ENCODE results near the gene LIPT1. TPM values are rescaled to one million over a fixed set of nuclear protein-coding genes. Genes with fewer than 3 reads are reported as not detected.

LIPT1 gene
- total RNA-seq, 1 donor from 2014 or later, result not detected

- Histone ChIP-seq H3K4me3 (peak within 1 kb of the TSS; percentile 80 to 95), H3K4me1 (peaks cover 0 to 4% of the 10 kb centered on the region in 2 donors), H3K27ac (peak within 1 kb of the TSS; percentile 71 to 86), H3K36me3 (no peaks in the 10 kb centered on the region), H3K27me3 (no peaks in the 10 kb centered on the region), H3K9me3 (no peaks in the 10 kb centered on the region)
- peak; percentile 74 to 96 for DNase-seq (ENCODE audit: low spot score in 2 of 2)
- intact Hi-C loops (cut with DNase I), result loop anchor here (1.0 kb wide), 2 partner anchors 13 to 40 kb away; partner anchors contain the start of genes LIPT1, MITD1, MRPL30 and TSGA10
- TF ChIP-seq CTCF (IDR thresholded peaks at IDR 0.05), result no peak
Observed at GRCh38 chr2:99141110-99142108, 13.4 kb upstream of the LIPT1 start, which contains the start of gene C2orf15. C2orf15 (plus strand) TSS chr2:99141707; CDS start chr2:99150559, 8,852 bp downstream.

GRCh38 chr2:99150706-99151105, 4.1 kb upstream of the LIPT1 start:
- Histone ChIP-seq H3K4me1 (peaks cover 0 to 5% of the 10 kb centered on the region in 2 donors), H3K27me3 (no peaks in the 10 kb centered on the region), H3K36me3 (no peaks in the 10 kb centered on the region), H3K27ac (no peak overlapping the region), H3K9me3 (no peaks in the 10 kb centered on the region), H3K4me3 (no peak overlapping the region)
- intact Hi-C loops (cut with DNase I), result loop anchor here (5.0 to 10.0 kb wide), 4 partner anchors 342 to 1486 kb away; partner anchors contain the start of genes ACTR1B, C2orf92, COA5 and REV1
- no peak for TF ChIP-seq CTCF (IDR thresholded peaks at IDR 0.05)
- no peak for DNase-seq (ENCODE audit: low spot score in 2 of 2)

- no peak for DNase-seq (ENCODE audit: low spot score in 2 of 2)
- peaks cover under 1 to 9% of the 10 kb centered on the region in 2 donors for H3K36me3 ChIP-seq
- no peak for TF ChIP-seq CTCF (IDR thresholded peaks at IDR 0.05)
- H3K27ac ChIP-seq, result no peak overlapping the region
- intact Hi-C loops (cut with DNase I), result loop anchor here (5.0 to 10.0 kb wide), 4 partner anchors 340 to 1488 kb away; partner anchors contain the start of genes ACTR1B, C2orf92, COA5 and REV1
- H3K4me1 ChIP-seq, result peaks cover 0 to 13% of the 10 kb centered on the region in 2 donors
- no peak overlapping the region for H3K4me3 ChIP-seq
- no peaks in the 10 kb centered on the region for H3K27me3 ChIP-seq
- no peaks in the 10 kb centered on the region for H3K9me3 ChIP-seq
Observed at GRCh38 chr2:99152199-99152895, 2.4 kb upstream of the LIPT1 start.

- peak overlapping the region; percentile 83 to 84 for H3K27ac ChIP-seq
- H3K27me3 ChIP-seq, result no peaks in the 10 kb centered on the region
- H3K4me3 ChIP-seq, result peak overlapping the region; percentile 72 to 73
- H3K36me3 ChIP-seq, result peaks cover 11 to 12% of the 10 kb centered on the region in 2 donors
- H3K4me1 ChIP-seq, result peaks cover 0 to 13% of the 10 kb centered on the region in 2 donors
- no peaks in the 10 kb centered on the region for H3K9me3 ChIP-seq
- no peak for DNase-seq (ENCODE audit: low spot score in 2 of 2)
- no peak for TF ChIP-seq CTCF (IDR thresholded peaks at IDR 0.05)
- intact Hi-C loops (cut with DNase I), result loop anchor here (1.0 to 10.0 kb wide), 7 partner anchors 13 to 1489 kb away; partner anchors contain the start of genes ACTR1B, C2orf15, C2orf92 and COA5
Observed at GRCh38 chr2:99153921-99154604, 704 bp upstream of the LIPT1 start.

GRCh38 chr2:99156891-99157290, 2.1 kb downstream of the LIPT1 start:
- H3K27ac ChIP-seq, result no peak overlapping the region
- no peak for TF ChIP-seq CTCF (IDR thresholded peaks at IDR 0.05)
- peaks cover 12 to 24% of the 10 kb centered on the region in 2 donors for H3K36me3 ChIP-seq
- peaks cover 0 to 13% of the 10 kb centered on the region in 2 donors for H3K4me1 ChIP-seq
- H3K27me3 ChIP-seq, result no peaks in the 10 kb centered on the region
- no peaks in the 10 kb centered on the region for H3K9me3 ChIP-seq
- no peak overlapping the region for H3K4me3 ChIP-seq
- intact Hi-C loops (cut with DNase I), result loop anchor here (10.0 kb wide), 3 partner anchors 552 to 1492 kb away; partner anchors contain the start of genes ACTR1B, C2orf92, COA5 and UNC50
- no peak for DNase-seq (ENCODE audit: low spot score in 2 of 2)

Measured in ascending aorta (tissue), 2 donors.